GM23338 (cell line): Measurements from ENCODE around the gene NEK11.

Experiments used
- CREB1 ChIP-seq: fragments of 250-450 bp; sonication (Bioruptor Pico); IDR thresholded peaks from 2 replicates; pipeline ENCODE4 v1.5.0; 2020; ENCODE audit warnings: low read depth, mild to moderate bottlenecking, moderate library complexity
- CTCF ChIP-seq, 2 experiments: fragments of 200-600 bp in 1 of 2; sonication (generic) in 1 of 2; conservative IDR thresholded peaks; 2 replicates each; pipeline versions ENCODE4 v1.5.1 to v1.6.1; 2016 to 2017; ENCODE audit warnings: antibody characterized with exemption in 2 of 2, low read depth in 2 of 2, mild to moderate bottlenecking in 2 of 2, moderate library complexity in 1 of 2
- ETS1 ChIP-seq: IDR thresholded peaks from 2 replicates; pipeline ENCODE4 v1.6.1; 2016; ENCODE audit warnings: antibody characterized with exemption
- EZH2 ChIP-seq: fragments of 200-600 bp; sonication (generic); IDR thresholded peaks from one replicate; pipeline ENCODE4 v1.8.0; 2017; ENCODE audit warnings: antibody characterized with exemption, mild to moderate bottlenecking, low read depth; ENCODE audit not compliant: unreplicated experiment
- EZH2phosphoT487 ChIP-seq: fragments of 200-600 bp; sonication (generic); IDR thresholded peaks from one replicate; pipeline ENCODE4 v1.8.1; 2018; ENCODE audit warnings: antibody characterized with exemption; ENCODE audit not compliant: unreplicated experiment
- JUNB ChIP-seq: IDR thresholded peaks from one replicate; pipeline ENCODE4 v1.6.1; 2016; ENCODE audit warnings: antibody characterized with exemption; ENCODE audit not compliant: unreplicated experiment
- NANOG ChIP-seq: IDR thresholded peaks from 2 replicates; pipeline ENCODE4 v1.6.1; 2016; ENCODE audit warnings: antibody characterized with exemption, borderline replicate concordance
- POLR2AphosphoS5 ChIP-seq: IDR thresholded peaks from 2 replicates; pipeline ENCODE4 v1.6.1; 2016; ENCODE audit warnings: antibody characterized with exemption, low read depth
- REST ChIP-seq: IDR thresholded peaks from one replicate; pipeline ENCODE4 v1.6.1; 2018; ENCODE audit warnings: antibody characterized with exemption; ENCODE audit not compliant: unreplicated experiment
- STAT1 ChIP-seq: IDR thresholded peaks from one replicate; pipeline ENCODE4 v1.6.1; 2016; ENCODE audit warnings: antibody characterized with exemption; ENCODE audit not compliant: unreplicated experiment
- ZNF114 ChIP-seq: fragments of 250-450 bp; sonication (Bioruptor Pico); IDR thresholded peaks from 2 replicates; pipeline ENCODE4 v1.5.0; 2020; ENCODE audit warnings: mild to moderate bottlenecking, moderate library complexity
- ZNF331 ChIP-seq: fragments of 250-450 bp; sonication (Bioruptor Pico); IDR thresholded peaks from 2 replicates; pipeline ENCODE4 v1.5.0; 2020; ENCODE audit warnings: low read depth, mild to moderate bottlenecking, moderate library complexity
- ZNF462 ChIP-seq: fragments of 250-450 bp; sonication (Bioruptor Pico); IDR thresholded peaks from 2 replicates; pipeline ENCODE4 v1.5.0; 2020; ENCODE audit warnings: mild to moderate bottlenecking, moderate library complexity

GRCh38 chr3:131306242-131306641 is 279.6 kb downstream of the NEK11 start:
- no peak for TF ChIP-seq CTCF (conservative IDR thresholded peaks at IDR 0.05; ENCODE audit: low read depth in 2 of 2)
- TF ChIP-seq EZH2: no peak
- TF ChIP-seq CREB1 (CRISPR knock-in tag): no peak
- no peak for TF ChIP-seq POLR2AphosphoS5
- TF ChIP-seq EZH2phosphoT487: no peak
- TF ChIP-seq JUNB: no peak
- TF ChIP-seq ZNF114 (CRISPR knock-in tag): no peak
- TF ChIP-seq NANOG: no peak
- no peak for TF ChIP-seq ETS1
- TF ChIP-seq REST: no peak
- no peak for TF ChIP-seq ZNF331
- TF ChIP-seq STAT1: no peak
- no peak for TF ChIP-seq ZNF462 (CRISPR knock-in tag)
